Dendritic cell treated with granulocyte-macrophage colony-stimulating factor and Interleukin-4, amounts not matched to agents 40 ng/mL and 50 ng/mL, for 4 days (primary cell): ENCODE measurements around the gene ARHGAP18.

Experiments
- H3K27ac Mint-ChIP-seq: one replicate; pipeline ENCODE4 v1.8.0; 2022; ENCODE audit warnings: mild to moderate bottlenecking, mixed read lengths
- H3K27me3 Mint-ChIP-seq: one replicate; pipeline ENCODE4 v1.8.0; 2022; ENCODE audit warnings: mild to moderate bottlenecking, mixed read lengths
- H3K36me3 Mint-ChIP-seq: one replicate; pipeline ENCODE4 v1.8.0; 2022; ENCODE audit warnings: low read depth, mixed read lengths
- H3K4me1 Mint-ChIP-seq: one replicate; pipeline ENCODE4 v1.8.0; 2022; ENCODE audit warnings: low read depth, mixed read lengths
- H3K4me3 Mint-ChIP-seq: one replicate; pipeline ENCODE4 v1.8.0; 2022; ENCODE audit warnings: mild to moderate bottlenecking, moderate library complexity, mixed read lengths
- H3K9me3 Mint-ChIP-seq: one replicate; pipeline ENCODE4 v1.8.0; 2022; ENCODE audit warnings: mixed read lengths
- intact Hi-C: fragments of 100-400 bp; cut with micrococcal nuclease; formaldehyde crosslinking; loops from one replicate; pipeline ENCODE4 v1.15.0; 2022

Gene ARHGAP18

GRCh38 chr6:129645830-129646579, 64.0 kb downstream of the ARHGAP18 start:
- Mint-ChIP-seq H3K36me3 (peaks cover 59% of the 10 kb centered on the region), H3K4me3 (no peak overlapping the region), H3K4me1 (peaks cover 46% of the 10 kb centered on the region), H3K27me3 (no peaks in the 10 kb centered on the region), H3K9me3 (no peaks in the 10 kb centered on the region), H3K27ac (peak overlapping the region; percentile 69)
- intact Hi-C loops: no loop called here

- H3K27me3 Mint-ChIP-seq: no peaks in the 10 kb centered on the region
- intact Hi-C loops: no loop called here
- peak overlapping the region; percentile 69 for H3K27ac Mint-ChIP-seq
- no peak overlapping the region for H3K4me3 Mint-ChIP-seq
- peaks cover 39% of the 10 kb centered on the region for H3K4me1 Mint-ChIP-seq
- no peaks in the 10 kb centered on the region for H3K9me3 Mint-ChIP-seq
- H3K36me3 Mint-ChIP-seq: peaks cover 59% of the 10 kb centered on the region
These were observed 64.7 kb downstream of the ARHGAP18 start for GRCh38 chr6:129645106-129645829.

DNA sequence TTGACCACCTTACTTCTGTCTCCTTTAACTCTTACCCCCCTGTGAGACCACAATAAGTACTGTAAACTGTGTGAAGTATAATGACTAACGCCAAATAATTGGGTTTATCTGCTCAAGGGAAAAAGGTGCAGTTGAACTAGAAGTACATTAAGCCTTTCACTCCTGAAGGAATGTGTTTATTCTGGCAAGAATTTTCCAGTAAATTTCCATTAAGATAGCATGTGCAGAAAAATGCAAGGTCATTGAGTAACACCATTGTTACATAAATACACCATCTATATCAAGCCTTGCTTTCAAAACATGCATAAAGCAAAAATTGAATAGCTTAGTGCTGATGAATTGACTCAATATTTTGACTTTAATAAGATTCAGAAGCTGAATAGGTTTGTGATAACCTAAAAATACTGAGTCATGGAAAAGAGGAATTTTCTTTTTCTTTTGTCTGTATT, 65.4 kb downstream of the ARHGAP18 start:
- Mint-ChIP-seq H3K4me1 (peaks cover 37% of the 10 kb centered on the region), H3K27me3 (no peaks in the 10 kb centered on the region), H3K27ac (peak overlapping the region; percentile 69), H3K4me3 (no peak overlapping the region), H3K9me3 (no peaks in the 10 kb centered on the region), H3K36me3 (peaks cover 58% of the 10 kb centered on the region)
- intact Hi-C loops: loop anchor here (5.0 kb wide), 1 partner anchor 63 kb away; no protein-coding TSS in a partner anchor

GRCh38 chr6:129643968-129644367, 66.0 kb downstream of the ARHGAP18 start:
- Mint-ChIP-seq H3K27me3 (no peaks in the 10 kb centered on the region), H3K9me3 (no peaks in the 10 kb centered on the region), H3K4me1 (peaks cover 33% of the 10 kb centered on the region), H3K27ac (peak overlapping the region; percentile 69), H3K36me3 (peaks cover 58% of the 10 kb centered on the region), H3K4me3 (no peak overlapping the region)
- intact Hi-C loops: loop anchor here (5.0 kb wide), 1 partner anchor 63 kb away; no protein-coding TSS in a partner anchor

- intact Hi-C loops: loop anchor here (5.0 kb wide), 1 partner anchor 64 kb away; no protein-coding TSS in a partner anchor
- peaks cover 35% of the 10 kb centered on the region for H3K4me1 Mint-ChIP-seq
- no peaks in the 10 kb centered on the region for H3K27me3 Mint-ChIP-seq
- H3K4me3 Mint-ChIP-seq: no peak overlapping the region
- H3K36me3 Mint-ChIP-seq: peaks cover 60% of the 10 kb centered on the region
- H3K9me3 Mint-ChIP-seq: no peaks in the 10 kb centered on the region
- no peak overlapping the region for H3K27ac Mint-ChIP-seq
These were observed 66.8 kb downstream of the ARHGAP18 start for GRCh38 chr6:129643176-129643575.

DNA sequence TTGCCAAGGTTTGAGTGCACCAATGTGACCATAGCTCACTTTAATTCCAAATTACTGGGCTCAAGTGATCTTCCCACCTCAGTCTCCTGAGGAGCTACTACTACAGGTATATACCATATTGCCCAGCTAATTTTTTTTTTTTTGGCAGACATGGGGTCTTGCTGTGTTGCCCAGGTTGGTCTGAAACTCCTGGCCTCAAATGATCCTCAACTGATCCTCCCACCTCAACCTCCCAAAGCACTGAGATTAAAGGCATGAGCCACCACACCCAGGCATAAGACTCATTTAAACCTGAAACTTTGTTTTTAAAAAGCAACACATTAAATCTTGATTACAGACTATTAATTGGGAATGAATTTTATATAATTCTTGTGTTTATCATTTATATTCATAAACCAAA, 67.7 kb downstream of the ARHGAP18 start:
- Mint-ChIP-seq H3K4me1 (peaks cover 43% of the 10 kb centered on the region), H3K4me3 (no peak overlapping the region), H3K36me3 (peaks cover 69% of the 10 kb centered on the region), H3K27me3 (no peaks in the 10 kb centered on the region), H3K9me3 (no peaks in the 10 kb centered on the region), H3K27ac (no peak overlapping the region)
- intact Hi-C loops: loop anchor here (5.0 kb wide), 1 partner anchor 65 kb away; no protein-coding TSS in a partner anchor

- no peaks in the 10 kb centered on the region for H3K9me3 Mint-ChIP-seq
- no peaks in the 10 kb centered on the region for H3K27me3 Mint-ChIP-seq
- intact Hi-C loops: loop anchor here (5.0 kb wide), 1 partner anchor 66 kb away; no protein-coding TSS in a partner anchor
- peaks cover 49% of the 10 kb centered on the region for H3K4me1 Mint-ChIP-seq
- no peak overlapping the region for H3K27ac Mint-ChIP-seq
- H3K36me3 Mint-ChIP-seq: peaks cover 79% of the 10 kb centered on the region
- H3K4me3 Mint-ChIP-seq: no peak overlapping the region
These were observed 68.6 kb downstream of the ARHGAP18 start for GRCh38 chr6:129641344-129641743.

DNA sequence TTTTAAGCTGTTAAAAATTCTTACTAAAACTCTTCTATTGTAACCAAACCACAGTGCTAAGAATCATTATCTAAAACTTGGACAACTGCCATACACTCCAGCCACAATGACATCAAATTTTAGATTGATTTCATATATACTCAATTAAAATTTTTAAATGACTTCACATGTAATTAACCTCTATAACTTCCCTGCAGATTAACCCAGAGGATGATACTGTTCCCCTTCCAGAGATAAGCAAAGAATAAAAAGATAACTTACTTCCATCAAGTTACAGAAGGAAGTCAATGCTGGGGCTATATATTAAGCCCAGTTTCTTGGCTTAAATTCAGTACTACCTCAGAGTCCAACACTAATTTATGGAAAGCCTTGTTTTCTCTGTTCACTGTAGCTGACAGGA, 71.3 kb downstream of the ARHGAP18 start:
- Mint-ChIP-seq H3K27ac (no peak overlapping the region), H3K36me3 (peaks cover 81% of the 10 kb centered on the region), H3K9me3 (no peaks in the 10 kb centered on the region), H3K4me3 (no peak overlapping the region), H3K27me3 (no peaks in the 10 kb centered on the region), H3K4me1 (peaks cover 49% of the 10 kb centered on the region)
- intact Hi-C loops: no loop called here

DNA sequence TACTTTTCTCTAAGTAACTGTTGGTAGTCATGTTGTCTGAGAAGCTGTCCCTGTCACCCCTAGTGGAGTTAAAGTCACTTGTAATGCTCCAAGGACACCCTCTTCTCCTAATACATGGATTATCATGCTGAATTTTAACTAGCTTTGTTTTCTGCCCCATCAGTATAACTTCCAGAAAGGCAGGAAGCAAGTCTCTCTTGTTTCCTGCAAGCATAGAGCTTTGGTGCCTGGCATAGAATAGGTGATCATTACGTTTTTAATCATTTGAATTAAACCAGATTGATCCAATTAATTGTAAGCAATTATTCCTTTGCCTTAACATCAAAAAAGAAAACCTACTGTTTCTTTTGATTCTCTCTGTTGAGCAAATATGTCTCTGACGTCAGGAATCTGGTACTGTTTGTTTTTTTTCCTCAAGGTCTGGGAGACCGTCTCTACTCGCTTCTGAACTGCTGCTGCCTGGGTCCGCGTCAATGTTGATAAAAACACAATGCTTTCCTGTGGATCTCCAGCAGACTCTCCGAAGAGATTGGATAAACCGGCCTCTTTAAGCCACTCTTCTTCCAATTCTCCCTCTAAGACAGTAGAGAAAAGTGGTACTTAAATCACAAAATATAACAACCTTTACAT, 71.8 kb downstream of the ARHGAP18 start:
- Mint-ChIP-seq H3K27me3 (no peaks in the 10 kb centered on the region), H3K4me3 (no peak overlapping the region), H3K4me1 (peaks cover 49% of the 10 kb centered on the region), H3K9me3 (no peaks in the 10 kb centered on the region), H3K36me3 (peaks cover 86% of the 10 kb centered on the region), H3K27ac (peak overlapping the region; percentile 62)
- intact Hi-C loops: no loop called here

- Mint-ChIP-seq H3K4me1 (peaks cover 50% of the 10 kb centered on the region), H3K9me3 (no peaks in the 10 kb centered on the region), H3K27me3 (no peaks in the 10 kb centered on the region), H3K36me3 (peaks cover 93% of the 10 kb centered on the region), H3K27ac (peak overlapping the region; percentile 62), H3K4me3 (no peak overlapping the region)
- intact Hi-C loops: no loop called here
These were observed 72.5 kb downstream of the ARHGAP18 start for GRCh38 chr6:129637340-129638054.

- no peaks in the 10 kb centered on the region for H3K27me3 Mint-ChIP-seq
- peaks cover 98% of the 10 kb centered on the region for H3K36me3 Mint-ChIP-seq
- H3K27ac Mint-ChIP-seq: peak overlapping the region; percentile 72
- intact Hi-C loops: no loop called here
- H3K4me1 Mint-ChIP-seq: peaks cover 54% of the 10 kb centered on the region
- peak overlapping the region; percentile 6 for H3K4me3 Mint-ChIP-seq
- H3K9me3 Mint-ChIP-seq: no peaks in the 10 kb centered on the region
These were observed 74.4 kb downstream of the ARHGAP18 start for GRCh38 chr6:129635396-129636130.

DNA sequence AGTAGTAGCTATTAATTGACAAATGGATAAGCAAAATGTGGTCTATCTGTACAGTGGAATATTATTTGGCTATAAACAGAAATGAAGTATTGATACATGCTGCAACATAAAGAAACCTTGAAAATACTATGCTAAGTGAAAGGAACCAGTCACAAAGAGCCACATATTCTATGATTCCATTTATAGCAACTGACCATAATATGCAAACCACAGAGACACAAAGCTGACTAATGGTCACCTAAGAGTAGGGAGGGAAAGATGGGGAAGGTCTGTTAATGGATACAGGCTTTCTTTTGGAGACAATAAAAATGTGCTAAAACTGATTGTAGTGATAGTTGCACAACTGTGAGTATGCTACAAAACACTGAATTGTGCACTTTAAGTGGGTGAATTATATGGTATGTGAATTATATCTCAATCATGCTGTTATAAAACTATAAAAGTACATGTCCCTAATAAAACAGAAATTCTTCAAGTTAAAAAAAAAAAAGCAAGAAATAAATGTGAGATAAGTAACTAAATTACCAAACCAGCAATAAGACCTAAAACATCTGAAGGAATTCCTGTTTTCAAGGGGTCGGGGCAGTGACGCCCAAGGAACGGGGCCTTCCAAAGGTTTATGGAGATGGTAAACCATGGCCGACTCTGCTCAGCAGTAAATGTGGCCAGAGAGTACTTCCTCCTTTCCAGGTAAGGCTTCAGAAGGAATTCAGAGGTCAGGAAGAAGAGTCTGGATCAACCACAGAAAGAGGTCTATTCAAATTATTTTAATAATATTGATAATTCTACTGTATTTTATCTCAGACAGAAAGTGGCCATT, 75.4 kb downstream of the ARHGAP18 start:
- H3K36me3 Mint-ChIP-seq: peaks cover 100% of the 10 kb centered on the region
- H3K4me3 Mint-ChIP-seq: no peak overlapping the region
- peaks cover 54% of the 10 kb centered on the region for H3K4me1 Mint-ChIP-seq
- intact Hi-C loops: no loop called here
- peak overlapping the region; percentile 72 for H3K27ac Mint-ChIP-seq
- no peaks in the 10 kb centered on the region for H3K9me3 Mint-ChIP-seq
- H3K27me3 Mint-ChIP-seq: no peaks in the 10 kb centered on the region
